NCI-H2107 treated with DMSO at 0.1 percent for 48 hours (cell line): ENCODE measurements around the gene PPP1R1B.

Experiments used
- DNase-seq: peaks from one replicate; lab custom pipeline; 2025; ENCODE audit not compliant: unreplicated experiment; lab: John Stamatoyannopoulos, UW

The PPP1R1B gene

GRCh38 chr17:39666231-39666600 is 39.5 kb downstream of the PPP1R1B start:
- DNase-seq, result no peak

GRCh38 chr17:39666601-39667261 is 40.0 kb downstream of the PPP1R1B start:
- no peak for DNase-seq

GRCh38 chr17:39667262-39667944 is 40.7 kb downstream of the PPP1R1B start:
- no peak for DNase-seq

GRCh38 chr17:39667945-39668924 is 41.5 kb downstream of the PPP1R1B start, which contains the start of gene PNMT:
Gene PNMT, plus strand, starts transcription at chr17:39668453. Its CDS starts 23 bp downstream, at chr17:39668476.
- DNase-seq, result no peak

GRCh38 chr17:39669897-39670735 is 43.4 kb downstream of the PPP1R1B start:
- DNase-seq, result no peak

- DNase-seq, result no peak
Measured at GRCh38 chr17:39670746-39671145, 44.0 kb downstream of the PPP1R1B start.

GRCh38 chr17:39671651-39672521 is 45.1 kb downstream of the PPP1R1B start:
- no peak for DNase-seq

GRCh38 chr17:39672522-39673334 is 46.0 kb downstream of the PPP1R1B start:
- DNase-seq, result no peak

GRCh38 chr17:39673335-39674081 is 46.8 kb downstream of the PPP1R1B start:
- no peak for DNase-seq

- no peak for DNase-seq
Measured at GRCh38 chr17:39674179-39674578, 47.4 kb downstream of the PPP1R1B start.

- peak; percentile 68 for DNase-seq
Measured at GRCh38 chr17:39674702-39675389, 48.1 kb downstream of the PPP1R1B start.

GRCh38 chr17:39675390-39676082 is 48.8 kb downstream of the PPP1R1B start:
- DNase-seq, result no peak

- peak; percentile 83 for DNase-seq
Measured at GRCh38 chr17:39676198-39676819, 49.6 kb downstream of the PPP1R1B start.

GRCh38 chr17:39677072-39677471 is 50.3 kb downstream of the PPP1R1B start:
- no peak for DNase-seq

GRCh38 chr17:39677542-39678339 is 51.0 kb downstream of the PPP1R1B start:
- peak; percentile 74 for DNase-seq
